ENCODE data around the gene MYB.

- TF ChIP-seq CTCF (conservative IDR thresholded peaks at IDR 0.05; ENCODE audit: low read depth, low read length): peak; percentile 36
- TF ChIP-seq SMC3 (IDR thresholded peaks at IDR 0.05; ENCODE audit: low read depth, low read length): 0 out of 2 replicates have a peak, but pooled peaks have one; percentile 19
- no peak for TF ChIP-seq CEBPB (IDR thresholded peaks at IDR 0.05; ENCODE audit: low read depth, low read length)
- peak; percentile 34 for TF ChIP-seq RAD21 (IDR thresholded peaks at IDR 0.05; ENCODE audit: low read length)
- no peak for TF ChIP-seq POLR2A (IDR thresholded peaks at IDR 0.05; ENCODE audit: low read depth, low read length)
- TF ChIP-seq ELK1 (IDR thresholded peaks at IDR 0.05; ENCODE audit: borderline replicate concordance, low read depth, low read length): no peak
- TF ChIP-seq CHD1 (IDR thresholded peaks at IDR 0.05; ENCODE audit: low read depth, low read length): no peak
- TF ChIP-seq BHLHE40 (IDR thresholded peaks at IDR 0.05; ENCODE audit: low read depth, low read length): no peak
- TF ChIP-seq MXI1 (IDR thresholded peaks at IDR 0.05; ENCODE audit: borderline replicate concordance, low read depth, low read length): no peak
- no peak for TF ChIP-seq FOS (IDR thresholded peaks at IDR 0.05; ENCODE audit: low read depth, low read length)
- TF ChIP-seq MAZ (IDR thresholded peaks at IDR 0.05; ENCODE audit: borderline replicate concordance, low read depth, low read length): no peak
- TF ChIP-seq RFX5 (IDR thresholded peaks at IDR 0.05; ENCODE audit: low read depth, low read length): no peak
Observed at GRCh38 chr6:135183532-135184440, 2.7 kb downstream of the MYB start.

Data from IMR-90 (cell line).